Measurements from ENCODE around the gene KLHDC3. TPM values are rescaled to one million over a fixed set of nuclear protein-coding genes. Genes with fewer than 3 reads are reported as not detected.
A peak's percentile ranks its signal among the peaks of the same experiment; 100 is the strongest.

Gene KLHDC3
- total and polyA plus RNA-seq, 2 experiments from 2014 or later: 88.2 to 184 TPM

DNA sequence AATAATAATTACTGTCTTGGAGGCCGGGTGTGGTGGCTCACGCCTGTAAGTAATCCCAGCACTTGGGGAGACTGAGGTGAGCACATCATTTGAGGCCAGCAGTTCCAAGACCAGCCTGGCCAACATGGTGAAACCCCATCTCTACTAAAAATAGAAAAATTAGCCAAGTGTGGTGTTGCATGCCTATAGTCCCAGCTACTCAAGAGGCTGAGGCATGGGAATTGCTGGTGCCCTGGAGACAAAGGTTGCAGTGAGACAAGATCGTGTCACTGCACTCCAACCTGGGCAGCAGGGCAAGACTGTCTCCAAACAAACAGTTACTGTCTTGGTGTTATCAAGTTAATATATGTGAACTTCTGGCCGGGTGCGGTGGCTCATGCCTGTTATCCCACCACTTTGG is 12.3 kb downstream of the KLHDC3 start:
- Mint-ChIP-seq H3K4me3 (no peak overlapping the region), H3K27ac (no peak overlapping the region), H3K36me3 (ENCODE audit: low read depth) (peaks cover 84% of the 10 kb centered on the region), H3K9me3 (no peaks in the 10 kb centered on the region; the same call in 1 of the 3 replicates), H3K27me3 (ENCODE audit: insufficient read depth, low read depth, poor library complexity) (peaks cover 2% of the 10 kb centered on the region), H3K4me1 (no peaks in the 10 kb centered on the region)
- no peak overlapping the region for H3K4me3 ChIP-seq
- DNase-seq (ENCODE audit: low spot score) (no peak), ATAC-seq (no peak)
- no peaks in the 10 kb centered on the region for H3K4me1 ChIP-seq (ENCODE audit: insufficient read depth)
- peaks cover 55% of the 10 kb centered on the region for H3K36me3 ChIP-seq (ENCODE audit: insufficient read depth)
- H2AFZ ChIP-seq: no peak overlapping the region
- H4K20me1 ChIP-seq (replicated peaks; ENCODE audit: insufficient read depth): peaks cover 21% of the 10 kb centered on the region
- peaks cover 39% of the 10 kb centered on the region for H3F3A ChIP-seq (replicated peaks; ENCODE audit: low read depth)
- H3K79me2 ChIP-seq (replicated peaks; ENCODE audit: insufficient read depth): peaks cover 32% of the 10 kb centered on the region
- no peak overlapping the region for H3K27ac ChIP-seq (ENCODE audit: low read depth)
- H3K9me2 ChIP-seq (ENCODE audit: insufficient read depth): no peaks in the 10 kb centered on the region
- no peak overlapping the region for H3K4me2 ChIP-seq
- no peaks in the 10 kb centered on the region for H3K27me3 ChIP-seq (ENCODE audit: insufficient read depth)
- TF ChIP-seq STAT1 (IDR thresholded peaks at IDR 0.05; ENCODE audit: unreplicated experiment): no peak
- TF ChIP-seq EZH2phosphoT487 (IDR thresholded peaks at IDR 0.05; ENCODE audit: unreplicated experiment): peak; percentile 38
- TF ChIP-seq JUNB (IDR thresholded peaks at IDR 0.05; ENCODE audit: unreplicated experiment): no peak

GRCh38 chr6:43029120-43029519 is 15.1 kb downstream of the KLHDC3 start:
- ATAC-seq: no peak
- Histone ChIP-seq H3K27me3 (ENCODE audit: insufficient read depth) (no peaks in the 10 kb centered on the region), H3K4me2 (no peak overlapping the region), H4K20me1 (replicated peaks; ENCODE audit: insufficient read depth) (peaks cover 24% of the 10 kb centered on the region), H3K27ac (ENCODE audit: low read depth) (no peak overlapping the region), H3K9me2 (ENCODE audit: insufficient read depth) (no peaks in the 10 kb centered on the region), H3K4me3 (no peak overlapping the region), H2AFZ (no peak overlapping the region), H3F3A (replicated peaks; ENCODE audit: low read depth) (peaks cover 42% of the 10 kb centered on the region), H3K4me1 (ENCODE audit: insufficient read depth) (no peaks in the 10 kb centered on the region), H3K36me3 (ENCODE audit: insufficient read depth) (peaks cover 55% of the 10 kb centered on the region), H3K79me2 (replicated peaks; ENCODE audit: insufficient read depth) (peaks cover 7% of the 10 kb centered on the region; the same call in 1 of the 2 replicates)
- no peak overlapping the region for H3K27ac Mint-ChIP-seq
- peaks cover 2% of the 10 kb centered on the region for H3K27me3 Mint-ChIP-seq (ENCODE audit: insufficient read depth, low read depth, poor library complexity)
- H3K36me3 Mint-ChIP-seq (ENCODE audit: low read depth): peaks cover 90% of the 10 kb centered on the region
- no peaks in the 10 kb centered on the region for H3K9me3 Mint-ChIP-seq
- no peaks in the 10 kb centered on the region for H3K4me1 Mint-ChIP-seq
- H3K4me3 Mint-ChIP-seq: no peak overlapping the region
- DNase-seq (ENCODE audit: low spot score): no peak
- TF ChIP-seq EZH2phosphoT487 (IDR thresholded peaks at IDR 0.05; ENCODE audit: unreplicated experiment): no peak
- no peak for TF ChIP-seq REST (IDR thresholded peaks at IDR 0.05; ENCODE audit: unreplicated experiment)
- TF ChIP-seq CREB1 (CRISPR knock-in tag; IDR thresholded peaks at IDR 0.05; ENCODE audit: low read depth): no peak
- TF ChIP-seq STAT1 (IDR thresholded peaks at IDR 0.05; ENCODE audit: unreplicated experiment): no peak
- no peak for TF ChIP-seq CTCF (conservative IDR thresholded peaks at IDR 0.05; ENCODE audit: low read depth in 2 of 2)
- no peak for TF ChIP-seq JUNB (IDR thresholded peaks at IDR 0.05; ENCODE audit: unreplicated experiment)
- TF ChIP-seq NANOG (IDR thresholded peaks at IDR 0.05; ENCODE audit: borderline replicate concordance): no peak
- no peak for TF ChIP-seq POLR2AphosphoS5 (IDR thresholded peaks at IDR 0.05; ENCODE audit: low read depth)
- no peak for TF ChIP-seq ETS1 (IDR thresholded peaks at IDR 0.05)
- TF ChIP-seq ZNF114 (CRISPR knock-in tag; IDR thresholded peaks at IDR 0.05): no peak
- no peak for TF ChIP-seq ZNF331 (CRISPR knock-in tag; IDR thresholded peaks at IDR 0.05; ENCODE audit: low read depth)
